Activated CD4-positive, alpha-beta T cell treated with anti-CD3 and anti-CD28 coated beads, Interleukin-2, amount 10 ng/mL, durations not matched to agents 7 days and 5 days (primary cell): ENCODE data around the gene SGCD. TPM values are rescaled to one million over a fixed set of nuclear protein-coding genes. Genes with fewer than 3 reads are reported as not detected.

ENCODE experiments used
- CTCF ChIA-PET: fragments of 350-600 bp; sonication (Branson Sonifier 250); formaldehyde crosslinking; loops from one replicate; lab custom pipeline; 2021; ENCODE audit warnings: antibody characterized with exemption; lab: Charles Lee
- POLR2A ChIA-PET: fragments of 350-600 bp; sonication (Branson Sonifier 250); formaldehyde crosslinking; loops from one replicate; lab custom pipeline; 2021; ENCODE audit warnings: antibody characterized with exemption; lab: Charles Lee
- DNase-seq: peaks from one replicate; pipeline ENCODE4 v3.0.0-alpha.2; 2020
- H3K27ac Mint-ChIP-seq: one replicate; pipeline ENCODE4 v1.8.0; 2021; ENCODE audit warnings: mild to moderate bottlenecking, moderate library complexity, mixed read lengths
- H3K27me3 Mint-ChIP-seq: one replicate; pipeline ENCODE4 v1.8.0; 2021; ENCODE audit warnings: mixed read lengths
- H3K36me3 Mint-ChIP-seq: one replicate; pipeline ENCODE4 v1.8.0; 2021; ENCODE audit warnings: low read depth, mixed read lengths
- H3K4me1 Mint-ChIP-seq: one replicate; pipeline ENCODE4 v1.8.0; 2021; ENCODE audit warnings: mixed read lengths
- H3K4me3 Mint-ChIP-seq: one replicate; pipeline ENCODE4 v1.8.0; 2021; ENCODE audit warnings: mild to moderate bottlenecking, moderate library complexity, mixed read lengths
- H3K9me3 Mint-ChIP-seq: one replicate; pipeline ENCODE4 v1.8.0; 2021; ENCODE audit warnings: mixed read lengths
- total RNA-seq, 2 experiments: library from RNA; stranded (reverse); gene quantifications; one replicate each; pipeline ENCODE4 v1.2.3, GENCODE V29; 2021

SGCD gene
- total RNA-seq, 2 experiments from 2014 or later, result not detected

GRCh38 chr5:156735477-156735876, 408.5 kb downstream of the SGCD start:
- CTCF ChIA-PET, result interaction anchor here (0.8 to 1.3 kb wide), 2 partner anchors 9 to 48 kb away, joined by 3 to 4 read pairs; no protein-coding TSS in a partner anchor
- no peaks in the 10 kb centered on the region for H3K4me1 Mint-ChIP-seq

GRCh38 chr5:156741516-156741915, 414.6 kb downstream of the SGCD start:
- CTCF ChIA-PET, result no interaction called here
- Mint-ChIP-seq H3K27ac (no peak overlapping the region), H3K4me1 (no peaks in the 10 kb centered on the region), H3K4me3 (no peak overlapping the region), H3K27me3 (peaks cover 19% of the 10 kb centered on the region), H3K36me3 (no peaks in the 10 kb centered on the region), H3K9me3 (no peaks in the 10 kb centered on the region)
- no peak for DNase-seq
- POLR2A ChIA-PET, result no interaction called here

More at GRCh38 chr5:156735477-156735876, 408.5 kb downstream of the SGCD start:
- no peaks in the 10 kb centered on the region for H3K36me3 Mint-ChIP-seq
- no peak overlapping the region for H3K4me3 Mint-ChIP-seq
- POLR2A ChIA-PET, result no interaction called here
- no peaks in the 10 kb centered on the region for H3K9me3 Mint-ChIP-seq
- peaks cover 42% of the 10 kb centered on the region for H3K27me3 Mint-ChIP-seq
- no peak overlapping the region for H3K27ac Mint-ChIP-seq
- DNase-seq, result no peak

GRCh38 chr5:156753846-156754245, 426.9 kb downstream of the SGCD start:
- peaks cover 5% of the 10 kb centered on the region for H3K27me3 Mint-ChIP-seq
- H3K9me3 Mint-ChIP-seq, result no peaks in the 10 kb centered on the region
- no peak overlapping the region for H3K4me3 Mint-ChIP-seq
- H3K4me1 Mint-ChIP-seq, result peaks cover 14% of the 10 kb centered on the region
- H3K27ac Mint-ChIP-seq, result peak overlapping the region; percentile 73
- DNase-seq, result peak; percentile 6
- CTCF ChIA-PET, result interaction anchor here (0.9 kb wide), 1 partner anchor 12 kb away, joined by 3 read pairs; no protein-coding TSS in a partner anchor
- no peaks in the 10 kb centered on the region for H3K36me3 Mint-ChIP-seq
- POLR2A ChIA-PET, result no interaction called here

GRCh38 chr5:156755421-156756087, 428.6 kb downstream of the SGCD start:
- Mint-ChIP-seq H3K36me3 (no peaks in the 10 kb centered on the region), H3K4me1 (peaks cover 14% of the 10 kb centered on the region), H3K9me3 (no peaks in the 10 kb centered on the region), H3K27me3 (peaks cover 3% of the 10 kb centered on the region), H3K27ac (no peak overlapping the region), H3K4me3 (no peak overlapping the region)
- ChIA-PET CTCF (no interaction called here), POLR2A (no interaction called here)
- DNase-seq, result no peak

- CTCF ChIA-PET, result interaction anchor here (0.6 to 1.5 kb wide), 5 partner anchors 17 to 911 kb away, joined by 3 to 4 read pairs (median 3); no protein-coding TSS in a partner anchor
- no peak for DNase-seq
These were observed 431.2 kb downstream of the SGCD start for GRCh38 chr5:156758011-156758791.

GRCh38 chr5:156759156-156759555, 432.2 kb downstream of the SGCD start:
- H3K4me3 Mint-ChIP-seq, result no peak overlapping the region
- CTCF ChIA-PET, result interaction anchor here (1.5 kb wide), 2 partner anchors 16 to 22 kb away, joined by 3 read pairs; no protein-coding TSS in a partner anchor
- peaks cover 5% of the 10 kb centered on the region for H3K27me3 Mint-ChIP-seq
- no peak for DNase-seq
- POLR2A ChIA-PET, result no interaction called here
- no peaks in the 10 kb centered on the region for H3K36me3 Mint-ChIP-seq
- H3K27ac Mint-ChIP-seq, result no peak overlapping the region
- H3K9me3 Mint-ChIP-seq, result no peaks in the 10 kb centered on the region
- peaks cover 2% of the 10 kb centered on the region for H3K4me1 Mint-ChIP-seq

More at GRCh38 chr5:156758011-156758791, 431.2 kb downstream of the SGCD start:
- Mint-ChIP-seq H3K4me1 (peaks cover 12% of the 10 kb centered on the region), H3K27ac (no peak overlapping the region), H3K27me3 (peaks cover 4% of the 10 kb centered on the region), H3K36me3 (no peaks in the 10 kb centered on the region), H3K4me3 (no peak overlapping the region), H3K9me3 (no peaks in the 10 kb centered on the region)
- POLR2A ChIA-PET, result no interaction called here

GRCh38 chr5:156762771-156763170, 435.8 kb downstream of the SGCD start:
- no peak for DNase-seq
- Mint-ChIP-seq H3K36me3 (no peaks in the 10 kb centered on the region), H3K4me1 (no peaks in the 10 kb centered on the region), H3K4me3 (no peak overlapping the region), H3K27ac (no peak overlapping the region), H3K9me3 (no peaks in the 10 kb centered on the region), H3K27me3 (peaks cover 6% of the 10 kb centered on the region)
- ChIA-PET CTCF (interaction anchor here (0.7 kb wide), 1 partner anchor 67 kb away, joined by 3 read pairs; no protein-coding TSS in a partner anchor), POLR2A (no interaction called here)

GRCh38 chr5:156764176-156764971, 437.4 kb downstream of the SGCD start:
- Mint-ChIP-seq H3K27me3 (peaks cover 8% of the 10 kb centered on the region), H3K9me3 (no peaks in the 10 kb centered on the region), H3K27ac (no peak overlapping the region), H3K36me3 (no peaks in the 10 kb centered on the region), H3K4me1 (no peaks in the 10 kb centered on the region), H3K4me3 (no peak overlapping the region)
- CTCF ChIA-PET, result interaction anchor here (0.7 to 1.2 kb wide), 2 partner anchors 8 to 65 kb away, joined by 3 read pairs; no protein-coding TSS in a partner anchor
- POLR2A ChIA-PET, result no interaction called here
- no peak for DNase-seq

GRCh38 chr5:156774273-156774672, 447.3 kb downstream of the SGCD start:
- peaks cover 2% of the 10 kb centered on the region for H3K4me1 Mint-ChIP-seq
- POLR2A ChIA-PET, result no interaction called here
- peaks cover 5% of the 10 kb centered on the region for H3K27me3 Mint-ChIP-seq
- H3K27ac Mint-ChIP-seq, result no peak overlapping the region
- no peaks in the 10 kb centered on the region for H3K9me3 Mint-ChIP-seq
- no peak for DNase-seq
- CTCF ChIA-PET, result interaction anchor here (0.8 to 1.2 kb wide), 3 partner anchors 14 to 324 kb away, joined by 3 read pairs; no protein-coding TSS in a partner anchor
- no peak overlapping the region for H3K4me3 Mint-ChIP-seq
- H3K36me3 Mint-ChIP-seq, result no peaks in the 10 kb centered on the region

GRCh38 chr5:156778139-156778706, 451.3 kb downstream of the SGCD start:
- CTCF ChIA-PET, result no interaction called here
- no peaks in the 10 kb centered on the region for H3K36me3 Mint-ChIP-seq
- no peaks in the 10 kb centered on the region for H3K9me3 Mint-ChIP-seq
- DNase-seq, result no peak
- no peak overlapping the region for H3K27ac Mint-ChIP-seq
- no peaks in the 10 kb centered on the region for H3K27me3 Mint-ChIP-seq
- POLR2A ChIA-PET, result no interaction called here
- peaks cover 2% of the 10 kb centered on the region for H3K4me1 Mint-ChIP-seq
- no peak overlapping the region for H3K4me3 Mint-ChIP-seq

- no peaks in the 10 kb centered on the region for H3K27me3 Mint-ChIP-seq
- H3K4me1 Mint-ChIP-seq, result peaks cover 2% of the 10 kb centered on the region
- H3K27ac Mint-ChIP-seq, result no peak overlapping the region
- DNase-seq, result no peak
- H3K9me3 Mint-ChIP-seq, result no peaks in the 10 kb centered on the region
- ChIA-PET CTCF (no interaction called here), POLR2A (no interaction called here)
- H3K4me3 Mint-ChIP-seq, result no peak overlapping the region
- no peaks in the 10 kb centered on the region for H3K36me3 Mint-ChIP-seq
These were observed 451.8 kb downstream of the SGCD start for GRCh38 chr5:156778752-156779151.

- no peaks in the 10 kb centered on the region for H3K36me3 Mint-ChIP-seq
- H3K4me3 Mint-ChIP-seq, result no peak overlapping the region
- CTCF ChIA-PET, result no interaction called here
- H3K27me3 Mint-ChIP-seq, result peaks cover 4% of the 10 kb centered on the region
- H3K9me3 Mint-ChIP-seq, result no peaks in the 10 kb centered on the region
- H3K4me1 Mint-ChIP-seq, result peaks cover 2% of the 10 kb centered on the region
- POLR2A ChIA-PET, result interaction anchor here (0.7 kb wide), 1 partner anchor 1072 kb away, joined by 6 read pairs; no protein-coding TSS in a partner anchor
- no peak overlapping the region for H3K27ac Mint-ChIP-seq
- no peak for DNase-seq
These were observed 452.5 kb downstream of the SGCD start for GRCh38 chr5:156779436-156779835.
